ENCODE results near the gene STXBP6. TPM values are rescaled to one million over a fixed set of nuclear protein-coding genes. Genes with fewer than 3 reads are reported as not detected.

Gene STXBP6
- total and polyA plus RNA-seq, 2 of the 13 experiments (the other 11 are each of a cell fraction or from before 2014, with no cell fraction given) = 35.3 to 42.8 TPM

- TF ChIP-seq FOXJ3 (CRISPR knock-in tag; IDR thresholded peaks at IDR 0.05; ENCODE audit: borderline replicate concordance) (peak; percentile 28; the same call in 1 of the 2 replicates), ZKSCAN8 (CRISPR knock-in tag; IDR thresholded peaks at IDR 0.05; ENCODE audit: borderline replicate concordance) (peak; percentile 55; the same call in 1 of the 2 replicates), ELF4 (CRISPR knock-in tag; IDR thresholded peaks at IDR 0.05; ENCODE audit: borderline replicate concordance) (peak; percentile 81; the same call in 1 of the 2 replicates), U2AF1 (optimal IDR thresholded peaks at IDR 0.05; ENCODE audit: low read depth, low read length) (no peak), NR2F6 (IDR thresholded peaks at IDR 0.05) (no peak), NR2F6 (CRISPR knock-in tag; IDR thresholded peaks at IDR 0.05) (peak; percentile 36), ZNF605 (CRISPR knock-in tag; IDR thresholded peaks at IDR 0.05) (no peak), ARID3A (IDR thresholded peaks at IDR 0.05; ENCODE audit: low read depth, low read length) (peak; percentile 77), ZSCAN31 (CRISPR knock-in tag; IDR thresholded peaks at IDR 0.05; ENCODE audit: low read depth) (peak; percentile 42; the same call in 1 of the 2 replicates), KLF16 (CRISPR knock-in tag; IDR thresholded peaks at IDR 0.05) (0 out of 4 replicates have a peak, but pooled peaks of 1 of the 2 experiments have one; percentile 25), HNF4G (IDR thresholded peaks at IDR 0.05; ENCODE audit: borderline replicate concordance, low read depth, low read length) (peak; percentile 99), HNF4G (CRISPR knock-in tag; IDR thresholded peaks at IDR 0.05; ENCODE audit: borderline replicate concordance, low read depth) (peak; percentile 91), ZNF614 (CRISPR knock-in tag; IDR thresholded peaks at IDR 0.05; ENCODE audit: borderline replicate concordance) (peak; percentile 83; the same call in 1 of the 2 replicates), SOX6 (IDR thresholded peaks at IDR 0.05) (no peak), SOX6 (CRISPR knock-in tag; IDR thresholded peaks at IDR 0.05) (peak; percentile 71), GATAD1 (CRISPR knock-in tag; IDR thresholded peaks at IDR 0.05) (peak; percentile 44), THAP11 (CRISPR knock-in tag; IDR thresholded peaks at IDR 0.05) (peak; percentile 44; the same call in 1 of the 2 replicates), ZNF292 (CRISPR knock-in tag; IDR thresholded peaks at IDR 0.05; ENCODE audit: borderline replicate concordance, low read depth) (peak; percentile 96), GFI1 (CRISPR knock-in tag; IDR thresholded peaks at IDR 0.05; ENCODE audit: borderline replicate concordance) (no peak), EP300 (IDR thresholded peaks at IDR 0.05; ENCODE audit: low read depth in 2 of 2, low read length in 2 of 2) (peak in 1 of 2 experiments; percentile 60; a peak in 2 of 4 replicates), EP300 (CRISPR knock-in tag; IDR thresholded peaks at IDR 0.05; ENCODE audit: borderline replicate concordance) (no peak), XRCC5 (optimal IDR thresholded peaks at IDR 0.05; ENCODE audit: low read length) (peak; percentile 81), PHF21A (CRISPR knock-in tag; IDR thresholded peaks at IDR 0.05) (peak; percentile 70; the same call in 1 of the 2 replicates), CEBPB (IDR thresholded peaks at IDR 0.05; ENCODE audit: borderline replicate concordance, low read depth, low read length) (no peak), HMGXB4 (CRISPR knock-in tag; IDR thresholded peaks at IDR 0.05; ENCODE audit: borderline replicate concordance in 1 of 2, low read depth in 1 of 2) (0 out of 4 replicates have a peak, but pooled peaks of 1 of the 2 experiments have one; percentile 29), FOXA3 (CRISPR knock-in tag; IDR thresholded peaks at IDR 0.05) (peak; percentile 55; the same call in 1 of the 2 replicates), ZBTB25 (CRISPR knock-in tag; IDR thresholded peaks at IDR 0.05) (peak; percentile 44; the same call in 1 of the 2 replicates)
These were observed 90.1 kb downstream of the STXBP6 start (continued) for GRCh38 chr14:24959791-24960331.

Data from HepG2 (cell line).